22Rv1 (cell line): ENCODE results near the gene MTA1.

Experiments
- H3K27ac ChIP-seq: fragments of 450-650 bp; 2 replicates; pipeline ENCODE4 v1.5.1; 2017
- CTCF ChIP-seq: fragments of 450-650 bp; IDR thresholded peaks from 2 replicates; pipeline ENCODE4 v1.5.1; 2017; ENCODE audit warnings: mild to moderate bottlenecking
- ZFX ChIP-seq: fragments of 450-650 bp; IDR thresholded peaks from 2 replicates; pipeline ENCODE4 v1.6.1; 2017; ENCODE audit warnings: antibody characterized with exemption, borderline replicate concordance

The MTA1 gene

DNA sequence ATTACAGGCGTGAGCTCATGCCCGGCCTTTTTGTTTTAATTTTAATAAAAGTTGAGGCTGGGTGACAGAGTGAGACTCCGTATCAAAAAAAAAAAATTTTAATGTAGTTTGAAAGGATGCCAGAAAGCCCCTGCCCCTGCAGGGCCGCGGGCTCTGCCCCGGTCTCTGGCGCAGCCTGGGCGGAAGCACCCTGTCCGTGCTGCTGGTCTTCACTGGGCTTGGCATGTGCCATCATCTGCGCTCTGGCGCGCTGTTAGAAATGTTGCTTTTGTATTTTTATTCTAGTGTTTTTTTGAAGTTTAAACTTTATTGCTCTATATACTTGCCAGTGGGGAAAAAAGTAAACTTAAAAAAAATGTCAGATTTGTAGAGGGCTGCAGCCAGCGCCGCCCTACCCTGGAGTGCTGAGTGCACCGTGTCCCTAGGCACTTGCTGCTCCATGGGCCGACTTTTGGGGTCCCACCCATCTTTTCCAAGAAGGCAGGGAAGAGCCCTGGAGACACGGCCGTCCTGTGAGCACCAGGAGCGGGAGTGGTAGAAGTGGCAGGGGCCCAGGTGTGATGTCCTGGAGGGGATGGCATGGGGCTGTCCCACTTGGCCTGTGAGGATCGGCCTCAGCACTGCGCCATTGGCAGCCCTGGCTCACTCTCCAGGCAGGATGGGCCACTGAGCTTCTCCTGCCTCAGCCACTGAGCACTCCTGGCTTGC is 4.0 kb downstream of the MTA1 start:
- TF ChIP-seq CTCF, result no peak
- no peak for TF ChIP-seq ZFX
- no peak overlapping the region for H3K27ac ChIP-seq

GRCh38 chr14:105424861-105425260 is 5.2 kb downstream of the MTA1 start:
- TF ChIP-seq CTCF (no peak), ZFX (no peak)

GRCh38 chr14:105425823-105426247 is 6.2 kb downstream of the MTA1 start:
- H3K27ac ChIP-seq, result no peak overlapping the region
- TF ChIP-seq ZFX (no peak), CTCF (no peak)

More at GRCh38 chr14:105424861-105425260, 5.2 kb downstream of the MTA1 start:
- H3K27ac ChIP-seq, result no peak overlapping the region

DNA sequence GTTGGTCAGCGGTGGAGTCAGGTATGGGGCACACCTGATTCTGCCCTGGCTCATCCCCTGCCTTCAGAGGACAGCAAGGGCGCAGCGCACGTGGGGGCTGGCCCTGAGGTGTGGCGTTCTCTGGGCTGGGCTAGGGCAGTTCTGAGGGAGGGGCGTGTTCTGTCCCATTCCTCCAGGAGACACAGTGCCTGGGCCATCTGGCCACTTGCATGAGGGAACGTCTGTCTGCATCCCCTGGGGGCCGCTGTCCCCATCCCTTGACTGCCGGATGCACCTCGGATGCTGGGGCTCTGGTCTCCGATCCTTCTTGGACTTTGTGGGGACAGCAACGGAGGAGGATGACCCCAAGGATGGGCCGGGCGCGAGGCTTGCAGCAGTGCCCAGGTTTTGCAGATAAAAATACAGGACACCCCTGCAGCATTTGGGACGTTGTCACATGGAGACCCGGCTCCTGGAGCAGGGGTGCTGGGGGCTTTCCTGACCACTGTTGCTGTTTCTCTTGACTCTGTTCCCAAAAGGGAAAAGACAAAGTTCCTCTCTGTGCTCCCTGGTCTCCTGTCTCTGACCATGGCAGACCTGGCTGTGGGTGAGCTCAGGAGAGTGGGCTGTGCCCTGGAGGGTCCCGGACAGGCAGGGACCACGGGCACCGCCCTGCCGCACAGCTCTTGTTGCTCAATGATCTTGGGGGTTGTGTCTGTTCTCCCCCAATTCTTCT is 6.9 kb downstream of the MTA1 start:
- TF ChIP-seq ZFX (no peak), CTCF (no peak)
- no peak overlapping the region for H3K27ac ChIP-seq

- TF ChIP-seq ZFX (no peak), CTCF (no peak)
- H3K27ac ChIP-seq, result no peak overlapping the region
Measured at GRCh38 chr14:105427412-105427811, 7.8 kb downstream of the MTA1 start.

- no peak overlapping the region for H3K27ac ChIP-seq
- no peak for TF ChIP-seq CTCF
- TF ChIP-seq ZFX, result no peak
Measured at GRCh38 chr14:105427936-105428485, 8.4 kb downstream of the MTA1 start.

DNA sequence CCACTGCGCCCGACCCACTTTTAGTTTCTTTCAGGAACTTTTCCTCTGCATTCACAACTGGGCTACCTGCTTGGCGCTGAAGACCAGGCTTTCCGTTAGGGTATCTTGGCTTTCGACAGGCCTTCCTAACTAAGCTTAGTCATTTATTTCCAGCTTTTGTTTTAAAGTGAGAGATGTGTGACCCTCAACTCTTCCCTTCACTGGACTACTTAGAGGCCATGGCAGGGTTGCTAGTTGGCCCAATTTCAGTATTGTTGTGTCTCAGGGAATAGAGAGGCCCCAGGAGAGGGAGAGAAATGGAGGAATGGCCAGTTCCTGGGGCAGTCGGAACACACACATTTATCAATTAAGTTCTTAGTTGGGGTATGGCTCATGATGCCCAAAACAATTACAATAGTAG is 10.4 kb downstream of the MTA1 start:
- TF ChIP-seq CTCF, result no peak
- no peak for TF ChIP-seq ZFX

More for the DNA sequence above, 10.4 kb downstream of the MTA1 start:
- no peak overlapping the region for H3K27ac ChIP-seq
